Colon (tissue), 2 donors: Measurements from ENCODE around the gene PPP2R5A.
"Not testable (repeated sequence)": the region's sequence is repeated elsewhere in the genome, so short reads cannot be mapped to it uniquely, and the experiment has no call there.

Experiments
- FAIRE-seq: peaks from 2 replicates; lab custom pipeline; 2012; peaks lifted over from hg19 to GRCh38; lab: Jason Lieb, UNC
- donor health status: control.
- donor health status: control.

Gene PPP2R5A

DNA sequence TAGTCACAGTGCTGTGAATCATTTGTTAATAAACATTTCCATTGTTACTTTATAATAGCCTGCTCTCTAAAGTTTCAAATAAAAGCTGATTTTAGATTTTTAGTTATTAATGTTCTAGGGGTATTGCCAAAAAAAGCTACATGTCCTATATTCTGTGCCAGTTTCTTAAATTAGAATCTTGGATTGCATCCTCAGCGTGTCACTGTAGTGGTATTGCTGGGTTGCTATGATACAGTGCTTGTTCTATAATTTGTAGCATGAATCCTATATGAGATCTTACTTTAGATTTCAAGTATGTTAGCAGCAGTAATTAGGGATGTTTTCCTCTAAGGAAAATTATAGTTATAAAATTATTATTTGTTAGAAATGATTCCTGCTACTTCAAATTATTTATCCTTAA is 16.4 kb downstream of the PPP2R5A start:
- no peak for FAIRE-seq

DNA sequence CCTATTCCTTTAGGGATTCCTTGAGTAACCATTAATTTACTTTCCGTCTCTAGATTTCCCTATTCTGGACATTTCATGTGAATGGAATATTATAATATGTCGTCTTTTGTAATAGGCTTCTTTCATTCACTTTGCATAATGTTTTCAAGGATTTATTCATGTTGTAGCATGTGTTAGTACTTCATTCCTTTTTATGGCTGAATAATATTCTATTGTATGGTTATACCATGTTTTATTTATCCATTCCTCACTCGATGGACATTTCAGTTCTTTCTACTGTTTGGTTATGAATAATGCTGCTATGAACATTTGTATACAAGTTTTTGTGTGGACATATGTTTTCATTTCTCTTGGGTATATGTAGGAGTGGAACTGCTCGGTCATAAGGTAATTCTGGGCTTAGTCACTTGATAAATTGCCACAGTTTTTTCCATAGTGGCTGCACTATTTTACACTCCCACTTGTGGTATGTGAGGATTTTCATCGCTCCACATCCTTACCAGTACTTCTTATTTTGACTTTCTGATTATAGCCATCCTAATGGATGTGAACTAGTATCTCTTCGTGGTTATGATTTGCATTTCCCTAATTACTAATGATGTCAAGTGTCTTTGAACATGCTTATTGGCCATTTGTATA is 17.7 kb downstream of the PPP2R5A start:
- FAIRE-seq, result no peak

DNA sequence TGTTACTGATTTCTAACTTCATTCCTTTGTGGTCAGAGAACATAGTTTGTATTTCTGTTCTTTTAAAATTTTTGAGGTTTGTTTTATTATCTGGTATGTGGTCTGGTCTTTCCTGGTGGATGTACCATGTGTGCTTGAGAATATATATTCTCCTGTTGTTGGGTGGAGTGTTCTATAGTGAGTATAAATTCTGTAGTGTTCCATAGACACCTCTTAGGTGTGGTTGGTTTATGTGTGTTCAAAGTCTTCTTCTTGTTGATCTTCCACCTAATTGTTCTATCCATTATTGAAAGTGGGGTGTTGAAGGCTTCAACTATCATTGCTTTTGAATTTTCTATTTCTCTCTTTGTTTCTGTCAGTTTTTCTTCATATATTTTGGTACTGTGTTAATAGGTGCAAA is 20.1 kb downstream of the PPP2R5A start:
- FAIRE-seq, result no peak

DNA sequence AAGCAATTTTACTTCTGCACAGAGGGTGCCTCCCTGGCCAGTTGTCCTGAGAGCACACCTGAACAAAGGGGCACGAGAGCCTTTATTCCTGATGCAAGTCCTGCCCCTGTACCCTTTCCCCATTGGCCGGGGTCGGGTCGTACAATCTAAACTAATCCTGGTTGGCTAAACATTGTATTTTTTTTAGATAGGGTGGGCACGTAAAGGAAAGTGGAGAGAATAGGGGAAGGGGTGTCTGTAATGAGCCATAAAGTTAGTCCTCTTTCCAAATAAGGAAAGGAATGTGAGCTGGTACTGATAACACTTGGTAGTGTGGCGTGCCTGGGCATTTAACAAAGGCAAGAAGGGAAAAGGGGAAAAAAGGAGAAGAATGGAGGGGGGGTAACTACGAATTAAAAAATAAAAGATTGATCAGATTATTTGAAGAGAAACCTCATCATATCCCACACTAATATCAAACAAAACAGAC is 20.8 kb downstream of the PPP2R5A start:
- FAIRE-seq, result not testable (repeated sequence)

DNA sequence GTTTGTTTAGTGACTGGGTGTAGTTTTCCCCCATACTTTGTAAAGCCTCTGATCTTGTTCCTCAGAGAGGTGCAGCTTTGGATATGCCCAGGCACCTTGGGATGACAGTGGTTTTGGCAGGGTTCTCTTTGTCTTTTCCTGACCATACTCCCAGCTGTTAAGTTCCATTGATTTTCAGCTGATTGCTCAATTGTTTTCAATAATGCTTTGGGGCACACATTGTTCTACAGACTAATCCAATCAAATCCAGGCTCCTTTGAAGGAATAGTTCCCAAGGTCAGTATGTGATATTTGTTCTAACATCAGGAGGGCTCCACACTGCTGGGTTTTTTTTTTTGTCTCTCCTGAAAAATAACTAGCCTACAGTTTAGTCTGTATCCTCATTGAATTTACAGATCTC is 24.8 kb downstream of the PPP2R5A start:
- no peak for FAIRE-seq

DNA sequence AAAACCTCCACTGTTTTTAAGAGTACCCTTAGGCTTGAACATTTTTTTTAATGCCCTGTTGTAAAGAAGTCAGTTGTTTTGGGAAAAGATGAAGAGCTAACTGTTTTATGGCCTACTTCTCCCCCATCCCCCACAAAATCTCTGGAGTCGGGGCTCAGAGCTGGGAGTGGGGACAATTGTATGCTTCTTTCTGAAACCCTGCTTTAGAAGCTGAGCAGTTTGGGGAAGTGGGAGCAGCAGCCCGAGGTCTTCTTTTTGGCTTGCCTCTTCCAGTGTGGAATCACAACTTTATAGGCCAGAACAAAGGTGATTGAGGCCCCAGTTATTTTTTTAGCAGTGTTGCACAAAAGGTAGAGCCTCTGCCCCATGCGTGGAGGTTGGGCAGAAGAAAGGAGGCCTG is 25.2 kb downstream of the PPP2R5A start:
- no peak for FAIRE-seq

DNA sequence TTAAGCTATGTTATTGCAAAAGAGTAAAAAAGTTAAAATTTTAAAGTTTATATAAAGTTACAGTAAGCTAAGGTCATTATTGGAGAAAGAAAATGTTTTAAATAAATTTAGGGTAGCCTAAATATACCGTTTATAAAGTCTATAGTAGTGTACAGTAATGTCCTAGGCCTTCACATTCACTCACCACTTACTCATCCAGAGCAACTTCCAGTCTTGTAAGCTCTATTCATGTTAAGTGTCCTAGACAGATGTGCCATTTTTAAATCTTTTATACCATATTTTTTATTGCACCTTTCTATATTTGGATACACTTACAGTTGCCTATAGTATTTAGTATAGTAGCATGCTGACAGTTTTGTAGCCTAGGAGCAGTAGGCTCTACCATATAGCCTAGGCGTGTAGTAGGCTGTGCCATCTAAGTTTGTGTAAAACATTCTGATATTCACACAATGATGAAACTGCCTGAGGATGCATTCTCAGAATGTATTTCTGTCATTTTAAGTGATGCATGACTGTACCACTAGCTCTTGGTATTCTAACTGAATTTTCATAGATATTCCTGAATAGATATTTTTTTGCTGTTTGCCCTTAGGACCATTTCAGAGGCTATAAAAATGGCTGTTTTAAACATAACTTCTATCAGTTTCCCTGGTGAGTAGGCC is 26.8 kb downstream of the PPP2R5A start:
- no peak for FAIRE-seq

DNA sequence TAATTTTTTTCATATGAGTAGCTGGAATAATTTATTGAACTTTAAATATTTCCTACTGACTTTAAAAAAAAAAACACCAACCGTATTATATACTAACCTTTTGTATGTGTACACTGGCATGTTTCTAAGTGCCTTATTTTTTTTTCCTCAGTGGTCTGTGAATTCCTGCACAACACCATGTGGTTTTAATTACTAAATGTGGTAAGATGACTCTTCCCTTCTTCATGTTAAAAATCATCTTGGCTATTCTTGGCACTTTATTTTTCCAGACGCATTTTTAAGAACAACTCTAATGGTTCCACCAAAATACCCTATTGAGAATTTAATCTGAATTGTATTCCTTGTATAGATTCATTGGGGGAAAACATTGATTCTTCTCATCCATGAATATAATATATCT is 28.4 kb downstream of the PPP2R5A start:
- peak; percentile 5 for FAIRE-seq

DNA sequence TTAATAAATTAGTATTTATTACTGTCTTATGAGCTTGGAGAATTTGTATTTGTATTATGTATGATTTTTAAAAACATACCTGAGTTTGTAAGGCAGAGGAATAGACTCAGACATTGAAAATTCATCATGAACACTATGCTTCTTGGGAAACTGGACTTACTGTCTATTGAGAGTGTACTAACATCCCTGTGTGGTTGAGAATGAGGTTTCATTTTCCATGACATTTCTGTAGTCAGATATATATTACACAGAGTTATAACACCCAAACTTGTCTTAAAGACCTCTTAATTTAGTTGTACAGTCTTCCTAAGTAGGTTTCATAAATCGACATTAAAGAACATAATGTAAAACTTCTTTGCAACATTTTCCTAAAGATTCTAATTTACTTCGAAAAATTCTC is 30.0 kb downstream of the PPP2R5A start:
- no peak for FAIRE-seq

DNA sequence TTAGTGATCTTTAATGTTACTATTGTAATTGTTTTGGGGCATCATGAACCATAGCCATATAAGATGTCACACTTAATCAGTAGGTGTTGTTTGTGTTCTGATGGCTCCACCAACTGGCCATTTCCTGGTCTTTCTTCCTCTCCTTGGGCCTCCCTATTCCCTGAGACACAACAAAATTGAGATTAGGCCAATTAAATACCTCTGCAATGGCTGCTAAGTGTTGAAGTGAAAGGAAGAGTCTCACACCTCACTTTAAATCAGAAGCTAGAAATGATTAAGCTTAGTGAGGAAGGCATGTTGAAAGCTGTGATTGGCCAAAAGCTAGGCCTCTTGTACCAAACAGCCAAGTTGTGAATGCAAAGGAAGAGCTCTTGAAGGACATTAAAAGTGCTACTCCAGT is 30.7 kb downstream of the PPP2R5A start:
- FAIRE-seq, result no peak

DNA sequence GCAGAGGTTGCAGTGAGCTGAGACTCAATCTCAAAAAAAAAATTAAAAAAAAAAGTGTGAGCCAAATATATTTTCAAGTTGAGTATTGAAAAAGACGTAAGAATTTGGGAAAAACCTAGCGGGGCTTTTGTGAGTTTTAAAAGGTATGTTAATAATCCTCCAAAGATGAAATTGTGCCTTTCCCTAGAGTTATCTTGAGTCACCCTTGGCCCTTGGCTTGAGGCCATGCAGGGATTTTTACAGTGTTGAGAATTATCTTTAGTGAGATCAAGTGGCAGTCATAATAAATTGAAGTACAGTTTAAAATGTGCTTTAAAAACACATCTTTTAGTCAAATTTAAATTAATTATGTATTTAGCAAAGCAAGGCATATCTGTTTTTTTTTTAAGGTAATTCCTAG is 32.7 kb downstream of the PPP2R5A start:
- FAIRE-seq, result no peak

DNA sequence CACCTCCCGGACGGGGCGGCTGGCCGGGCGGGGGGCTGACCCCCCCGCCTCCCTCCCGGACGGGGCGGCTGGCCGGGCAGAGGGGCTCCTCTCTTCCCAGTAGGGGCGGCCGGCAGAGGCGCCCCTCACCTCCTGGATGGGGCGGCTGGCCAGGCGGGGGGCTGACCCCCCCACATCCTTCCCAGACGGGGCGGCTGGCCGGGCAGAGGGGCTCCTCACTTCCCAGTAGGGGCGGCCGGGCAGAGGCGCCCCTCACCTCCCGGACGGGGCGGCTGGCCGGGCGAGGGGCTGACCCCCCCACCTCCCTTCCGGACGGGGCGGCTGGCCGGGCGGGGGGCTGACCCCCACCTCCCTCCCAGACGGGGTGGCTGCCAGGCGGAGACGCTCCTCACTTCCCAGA is 35.8 kb downstream of the PPP2R5A start:
- not testable (repeated sequence) for FAIRE-seq

DNA sequence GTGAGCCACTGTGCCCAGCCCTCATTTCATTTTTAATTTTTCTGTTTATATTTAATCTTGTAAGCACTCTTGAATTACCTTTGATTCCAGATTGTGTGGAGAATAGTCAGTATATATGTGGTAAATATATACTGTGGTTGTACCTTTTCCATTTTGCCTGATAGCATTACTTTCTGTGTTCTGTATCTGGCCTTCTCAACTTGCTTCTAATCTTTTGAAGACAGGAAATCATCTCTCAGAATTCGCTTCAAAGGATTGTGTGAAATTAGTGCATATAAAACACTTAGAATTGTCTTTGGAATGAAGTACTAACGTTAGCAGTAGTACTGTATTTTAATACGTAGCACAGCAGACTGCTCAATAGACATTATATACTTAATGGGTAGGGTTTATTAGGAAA is 37.9 kb downstream of the PPP2R5A start:
- FAIRE-seq, result no peak

DNA sequence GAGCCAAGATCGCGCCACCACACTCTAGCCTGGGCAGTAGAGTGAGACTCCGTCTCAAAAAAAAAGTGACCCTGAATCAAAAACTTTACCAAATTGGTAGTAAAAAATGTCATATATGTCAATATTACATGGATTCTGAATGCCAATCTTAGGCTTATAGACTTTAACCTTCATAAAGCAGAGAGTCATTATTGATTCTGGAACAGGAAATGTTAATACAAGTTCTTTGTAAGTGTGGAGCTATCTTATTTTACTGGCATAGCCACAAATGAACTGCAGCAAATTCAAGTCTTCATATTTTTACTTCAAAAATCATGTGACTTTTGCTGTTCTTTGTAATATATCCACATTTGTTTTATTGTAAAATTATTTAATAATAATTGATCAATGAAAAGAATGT is 41.3 kb downstream of the PPP2R5A start:
- no peak for FAIRE-seq

DNA sequence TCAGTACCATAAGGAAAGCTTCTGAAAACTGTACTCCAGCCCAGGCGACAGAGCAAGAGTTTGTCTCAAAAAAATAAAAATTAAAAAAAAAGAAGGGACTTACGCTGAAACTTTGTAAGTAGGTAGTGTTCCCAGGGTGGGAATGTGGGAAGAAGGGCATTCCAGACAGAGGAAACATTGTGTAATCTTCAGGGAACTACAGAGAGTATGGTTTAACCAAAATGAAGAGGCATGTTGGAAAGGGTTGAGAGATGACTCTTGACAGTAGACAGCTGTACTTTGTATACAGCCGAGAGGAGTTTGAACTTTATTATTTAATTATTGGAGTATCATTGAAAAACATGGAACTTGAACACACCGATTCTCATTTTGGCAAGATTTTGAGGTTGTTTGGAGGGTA is 43.0 kb downstream of the PPP2R5A start:
- FAIRE-seq, result no peak

DNA sequence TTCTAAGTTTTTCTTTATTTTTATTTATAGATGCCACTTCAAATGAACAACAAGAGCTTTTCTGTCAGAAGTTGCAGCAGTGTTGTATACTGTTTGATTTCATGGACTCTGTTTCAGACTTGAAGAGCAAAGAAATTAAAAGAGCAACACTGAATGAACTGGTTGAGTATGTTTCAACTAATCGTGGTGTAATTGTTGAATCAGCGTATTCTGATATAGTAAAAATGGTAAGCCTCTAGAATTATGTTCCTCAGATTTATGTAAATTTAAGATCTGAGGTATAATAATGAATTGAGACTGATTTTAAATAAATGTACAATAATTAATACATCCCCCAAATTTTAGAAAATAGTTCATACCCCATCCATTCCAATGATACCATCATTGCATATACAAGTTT is 43.9 kb downstream of the PPP2R5A start:
- FAIRE-seq, result no peak

DNA sequence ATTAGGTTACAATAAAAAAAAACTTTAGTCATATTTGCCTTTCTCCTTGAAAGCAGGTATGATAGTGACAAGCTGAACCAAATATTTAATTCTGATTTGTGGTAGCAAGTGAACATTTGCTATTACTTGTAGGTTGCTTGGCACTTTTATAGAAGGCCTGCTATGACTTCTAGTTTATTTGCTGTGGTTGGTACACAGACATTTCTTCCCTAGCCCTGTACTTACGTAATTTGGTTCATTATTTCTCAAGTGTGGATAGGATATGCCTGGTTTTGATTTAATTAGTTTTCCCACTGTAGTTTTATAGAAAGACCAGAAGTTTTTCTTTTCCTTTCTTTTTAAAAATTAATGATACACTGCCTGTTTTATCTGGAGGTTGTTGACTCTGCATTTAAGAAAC is 55.9 kb downstream of the PPP2R5A start:
- no peak for FAIRE-seq

DNA sequence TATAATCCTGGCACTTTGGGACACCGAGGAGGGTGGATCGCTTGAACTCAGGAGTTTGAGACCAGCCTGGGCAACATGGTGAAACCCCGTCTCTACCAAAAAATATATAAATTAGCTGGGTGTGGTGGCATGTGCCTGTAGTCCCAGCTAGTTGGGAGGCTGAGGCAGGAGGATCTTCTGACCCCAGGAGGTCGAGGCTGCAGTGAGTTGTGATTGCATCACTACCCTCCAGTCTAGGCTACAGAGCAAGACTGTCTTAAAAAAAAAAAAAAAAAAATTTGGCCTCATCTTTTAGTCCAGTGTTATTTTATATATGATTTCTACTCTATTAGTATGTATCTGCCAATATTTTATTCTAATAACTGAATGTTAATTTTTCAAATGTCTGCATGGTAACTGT is 59.7 kb downstream of the PPP2R5A start:
- no peak for FAIRE-seq

DNA sequence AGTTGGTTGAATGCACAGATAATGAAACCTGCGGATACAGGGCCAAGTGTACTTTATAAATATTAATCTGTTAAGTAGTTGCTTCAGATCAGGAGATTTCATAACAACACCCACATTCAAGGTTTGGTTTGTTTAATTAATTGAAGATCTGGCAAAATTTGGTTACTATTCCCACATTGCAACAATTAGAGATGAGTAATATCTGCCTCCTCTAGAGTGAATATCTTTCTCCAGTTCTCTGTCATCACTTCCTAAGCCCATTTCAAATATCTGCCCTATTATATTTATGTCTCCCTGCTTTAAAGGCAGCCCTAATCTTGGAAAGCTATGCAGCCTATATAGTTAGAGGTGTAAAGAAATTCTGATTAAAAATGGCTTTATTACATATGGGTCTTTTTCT is 61.4 kb downstream of the PPP2R5A start:
- FAIRE-seq, result no peak

DNA sequence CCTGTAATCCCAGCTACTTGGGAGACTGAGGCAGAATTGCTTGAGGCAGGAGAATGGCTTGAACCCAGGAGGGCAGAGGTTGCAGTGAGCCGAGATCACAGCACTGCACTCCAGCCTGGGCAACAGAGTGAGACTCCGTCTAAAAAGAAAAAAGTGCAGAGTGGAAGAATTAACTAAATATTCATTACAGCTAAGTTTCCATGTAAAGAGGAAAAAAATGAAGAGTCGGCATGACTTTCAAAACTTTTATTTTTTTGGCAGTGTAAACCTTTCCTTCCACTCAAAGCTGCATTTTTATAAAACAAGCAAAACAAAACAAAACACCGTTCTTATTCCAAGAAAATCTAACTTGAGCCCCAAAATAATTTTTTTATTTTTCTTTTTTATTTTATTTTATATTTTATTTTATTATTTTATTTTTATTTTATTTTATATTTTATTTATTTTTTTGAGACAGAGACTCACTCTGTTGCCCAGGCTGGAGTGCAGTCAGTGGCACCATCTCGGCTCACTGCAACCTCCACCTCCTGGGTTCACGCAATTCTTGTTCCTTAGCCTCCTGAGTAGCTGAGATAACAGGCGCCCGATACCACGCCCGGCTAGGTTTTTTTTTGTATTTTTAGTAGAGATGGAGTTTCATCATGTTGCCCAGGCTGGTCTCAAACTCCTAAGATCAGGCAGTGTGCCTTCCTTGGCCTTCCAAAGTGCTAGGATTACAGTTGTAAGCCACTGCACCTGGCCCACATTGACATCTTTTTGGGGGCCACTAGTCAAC is 66.6 kb downstream of the PPP2R5A start:
- peak; percentile 41 for FAIRE-seq

DNA sequence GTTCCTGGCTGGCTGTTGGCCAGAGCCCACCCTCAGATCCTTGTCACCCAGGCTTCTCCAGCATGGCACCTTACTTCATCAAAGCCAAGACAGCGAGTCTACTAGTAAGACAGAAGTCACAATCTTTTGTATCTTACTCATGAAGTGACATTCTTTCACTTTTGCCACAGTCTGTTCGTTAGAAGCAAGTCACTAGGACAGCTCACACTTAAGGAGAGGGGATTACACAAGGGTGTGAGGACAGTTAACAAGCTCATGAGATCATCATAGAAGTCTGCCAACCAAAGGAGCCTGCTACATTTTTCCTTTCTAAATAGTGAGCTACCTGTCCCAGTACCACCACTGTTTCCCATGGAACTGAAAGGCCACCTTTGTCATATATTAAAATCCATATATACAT is 68.0 kb downstream of the PPP2R5A start:
- no peak for FAIRE-seq

DNA sequence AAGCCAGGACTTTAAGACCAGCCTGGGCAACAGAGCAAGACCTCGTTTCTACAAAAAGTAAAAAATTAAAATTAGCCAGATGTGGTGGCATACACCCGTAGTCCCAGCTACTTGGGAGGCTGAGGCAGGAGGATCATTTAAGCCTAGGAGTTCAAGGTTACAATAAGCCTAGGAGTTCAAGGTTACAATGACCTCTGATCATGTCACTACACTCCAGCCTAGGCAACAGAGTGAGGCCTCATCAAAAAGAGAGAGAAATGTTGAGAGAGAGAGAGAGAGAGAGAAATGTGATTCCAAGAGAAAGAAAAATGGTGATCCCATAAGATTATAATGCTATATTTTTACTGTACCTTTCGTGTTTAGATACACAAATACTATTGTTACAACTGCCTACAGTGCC is 69.3 kb downstream of the PPP2R5A start:
- FAIRE-seq, result no peak

DNA sequence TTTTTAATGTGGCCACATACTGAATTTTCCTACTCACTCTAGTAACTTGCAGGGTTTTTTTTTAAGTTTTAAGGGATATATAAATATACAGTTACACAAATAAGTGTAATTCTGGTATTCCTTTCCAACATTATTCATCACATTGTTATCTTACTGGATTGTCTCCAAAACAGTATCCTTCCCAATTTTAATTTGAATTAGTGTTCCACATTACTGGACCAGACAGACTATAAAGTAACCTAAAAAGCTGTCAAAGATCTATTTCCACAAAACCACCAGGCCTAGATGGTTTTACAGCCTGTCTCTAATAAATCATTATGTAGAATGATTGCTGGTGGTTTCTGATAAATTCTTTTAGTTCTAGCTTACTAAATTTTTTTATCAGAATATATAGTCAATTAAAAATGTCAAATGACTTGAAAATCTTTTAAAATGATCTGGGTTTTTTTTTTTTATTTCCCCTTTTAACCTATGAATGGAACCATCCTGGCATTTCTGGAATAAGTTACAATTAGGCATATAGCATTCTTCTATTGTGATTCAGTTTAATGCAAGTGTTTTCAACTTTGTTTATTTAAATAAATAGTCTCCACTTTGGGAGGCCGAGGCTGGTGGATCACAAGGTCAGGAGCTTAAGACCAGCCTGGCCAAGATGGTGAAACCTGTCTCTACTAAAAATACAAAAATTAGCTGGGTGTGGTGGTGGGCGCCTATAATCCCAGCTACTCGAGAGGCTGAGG is 70.2 kb downstream of the PPP2R5A start:
- no peak for FAIRE-seq
